GM18907 (cell line): Measurements from ENCODE around the gene GLOD4.
"Not testable (repeated sequence)": the region's sequence is repeated elsewhere in the genome, so short reads cannot be mapped to it uniquely, and the experiment has no call there.

Experiments
- ATAC-seq: cut with Tn5 transposase; IDR thresholded peaks from one replicate; pipeline ENCODE4 v1.9.1; 2021; ENCODE audit warnings: mild to moderate bottlenecking, moderate library complexity; ENCODE audit not compliant: unreplicated experiment

GLOD4 gene

GRCh38 chr17:802901-803881 is 21.1 kb upstream of the GLOD4 start:
- no peak for ATAC-seq

GRCh38 chr17:802481-802880 is 20.4 kb upstream of the GLOD4 start:
- no peak for ATAC-seq

- no peak for ATAC-seq
These were observed 19.6 kb upstream of the GLOD4 start for GRCh38 chr17:801660-802059.

GRCh38 chr17:800446-801242 is 18.6 kb upstream of the GLOD4 start:
- no peak for ATAC-seq

GRCh38 chr17:799261-799660 is 17.2 kb upstream of the GLOD4 start:
- ATAC-seq = no peak

GRCh38 chr17:798246-798645 is 16.2 kb upstream of the GLOD4 start:
- no peak for ATAC-seq

GRCh38 chr17:797236-797840 is 15.3 kb upstream of the GLOD4 start:
- ATAC-seq = no peak

- ATAC-seq = no peak
These were observed 14.5 kb upstream of the GLOD4 start for GRCh38 chr17:796609-797008.

GRCh38 chr17:795721-796120 is 13.6 kb upstream of the GLOD4 start:
- ATAC-seq = no peak

GRCh38 chr17:795276-795675 is 13.2 kb upstream of the GLOD4 start:
- ATAC-seq = no peak

GRCh38 chr17:794876-795275 is 12.8 kb upstream of the GLOD4 start:
- no peak for ATAC-seq

- no peak for ATAC-seq
These were observed 10.2 kb upstream of the GLOD4 start for GRCh38 chr17:792277-792676.

- ATAC-seq = no peak
These were observed 9.7 kb upstream of the GLOD4 start for GRCh38 chr17:791829-792228.

GRCh38 chr17:790874-791247 is 8.8 kb upstream of the GLOD4 start:
- not testable (repeated sequence) for ATAC-seq

- ATAC-seq = not testable (repeated sequence)
These were observed 8.1 kb upstream of the GLOD4 start for GRCh38 chr17:789931-790873.

GRCh38 chr17:789160-789840 is 7.2 kb upstream of the GLOD4 start:
- no peak for ATAC-seq

- ATAC-seq = no peak
These were observed 6.5 kb upstream of the GLOD4 start for GRCh38 chr17:788551-788950.

GRCh38 chr17:787641-788221 is 5.7 kb upstream of the GLOD4 start:
- no peak for ATAC-seq

GRCh38 chr17:785901-786300 is 3.8 kb upstream of the GLOD4 start:
- ATAC-seq = not testable (repeated sequence)
